Thoracic aorta (tissue), 2 donors: ENCODE results near the gene RGS7. TPM values are rescaled to one million over a fixed set of nuclear protein-coding genes. Genes with fewer than 3 reads are reported as not detected.

Experiments used
- ATAC-seq: fragments of 150-250 bp; one replicate; pipeline ENCODE4 v1.8.0; 2017; ENCODE audit warnings: low read depth; ENCODE audit not compliant: insufficient number of reproducible peaks, low FRiP score
- DNase-seq: peaks from one replicate; pipeline ENCODE4 v3.0.0-alpha.2; 2020; ENCODE audit warnings: low spot score
- H3K27ac ChIP-seq, 2 donors: fragments of 200-600 bp; sonication (generic); 1 replicate in 1 of 2; 2 replicates in 1 of 2; pipeline ENCODE4 v1.5.1; 2016; ENCODE audit warnings: mild to moderate bottlenecking in 2 of 2, moderate library complexity in 2 of 2
- H3K27me3 ChIP-seq: fragments of 200-600 bp; sonication (generic); replicated peaks from 2 replicates; pipeline ENCODE4 v1.6.0; 2016; ENCODE audit warnings: mild to moderate bottlenecking; ENCODE audit not compliant: insufficient read depth
- H3K36me3 ChIP-seq: fragments of 200-600 bp; sonication (generic); one replicate; pipeline ENCODE4 v1.5.1; 2016
- H3K4me1 ChIP-seq, 2 donors: fragments of 200-600 bp; sonication (generic); 1 replicate in 1 of 2; 2 replicates in 1 of 2; pipeline versions ENCODE4 v1.5.1 to v1.6.0; 2016; ENCODE audit warnings: low read depth in 2 of 2, mild to moderate bottlenecking in 1 of 2; ENCODE audit not compliant: control insufficient read depth in 1 of 2
- H3K4me3 ChIP-seq: fragments of 200-600 bp; sonication (generic); 2 replicates; pipeline ENCODE4 v1.5.1; 2016; ENCODE audit warnings: mild to moderate bottlenecking
- H3K9me3 ChIP-seq: fragments of 200-600 bp; sonication (generic); 2 replicates; pipeline ENCODE4 v1.5.1; 2016
- CTCF ChIP-seq: fragments of 200-600 bp; sonication (generic); IDR thresholded peaks from one replicate; pipeline ENCODE4 v1.5.1; 2019; ENCODE audit warnings: antibody characterized with exemption
- total RNA-seq, 2 donors: library from RNA; depleted of rRNA; stranded (reverse); fragments of >200 nt; gene quantifications; one replicate each; pipeline versions ENCODE4 v1.1.0 to v1.2.3, GENCODE V29; 2016

Gene RGS7
- total RNA-seq, 2 donors from 2014 or later: not detected

GRCh38 chr1:240947438-240948224 lies 409.4 kb downstream of the RGS7 start:
- no peak for DNase-seq
- H3K36me3 ChIP-seq: no peaks in the 10 kb centered on the region
- no peak for TF ChIP-seq CTCF
- no peak overlapping the region for H3K27ac ChIP-seq
- H3K4me3 ChIP-seq: no peak overlapping the region
- ATAC-seq: no peak
- no peaks in the 10 kb centered on the region for H3K4me1 ChIP-seq
- H3K9me3 ChIP-seq: no peaks in the 10 kb centered on the region
- no peaks in the 10 kb centered on the region for H3K27me3 ChIP-seq

GRCh38 chr1:240946926-240947325 lies 410.1 kb downstream of the RGS7 start:
- no peak overlapping the region for H3K4me3 ChIP-seq
- ATAC-seq (no peak), DNase-seq (no peak)
- TF ChIP-seq CTCF: no peak
- no peaks in the 10 kb centered on the region for H3K27me3 ChIP-seq
- no peak overlapping the region for H3K27ac ChIP-seq
- no peaks in the 10 kb centered on the region for H3K9me3 ChIP-seq
- H3K36me3 ChIP-seq: no peaks in the 10 kb centered on the region
- H3K4me1 ChIP-seq: no peaks in the 10 kb centered on the region

- H3K4me3 ChIP-seq: no peak overlapping the region
- no peaks in the 10 kb centered on the region for H3K4me1 ChIP-seq
- TF ChIP-seq CTCF: no peak
- H3K36me3 ChIP-seq: no peaks in the 10 kb centered on the region
- H3K27ac ChIP-seq: no peak overlapping the region
- no peaks in the 10 kb centered on the region for H3K9me3 ChIP-seq
- no peaks in the 10 kb centered on the region for H3K27me3 ChIP-seq
- no peak for DNase-seq
- no peak for ATAC-seq
Measured at GRCh38 chr1:240942901-240943300, 414.1 kb downstream of the RGS7 start.

- no peak for ATAC-seq
Measured at GRCh38 chr1:240941701-240942370, 415.2 kb downstream of the RGS7 start.

More at GRCh38 chr1:240941701-240942370, 415.2 kb downstream of the RGS7 start:
- no peaks in the 10 kb centered on the region for H3K4me1 ChIP-seq
- H3K27me3 ChIP-seq: no peaks in the 10 kb centered on the region
- H3K36me3 ChIP-seq: no peaks in the 10 kb centered on the region
- H3K9me3 ChIP-seq: peaks cover 6% of the 10 kb centered on the region
- TF ChIP-seq CTCF: no peak
- DNase-seq: no peak
- H3K27ac ChIP-seq: no peak overlapping the region
- no peak overlapping the region for H3K4me3 ChIP-seq
